H9 (cell line): Measurements from ENCODE around the gene CCM2L. TPM values are rescaled to one million over a fixed set of nuclear protein-coding genes. Genes with fewer than 3 reads are reported as not detected.

Experiments used
- DNase-seq: peaks from one replicate; pipeline ENCODE4 v3.0.0-alpha.2; 2017
- H2AFZ ChIP-seq: one replicate; pipeline ENCODE4 v1.6.1; 2013; ENCODE audit warnings: mild to moderate bottlenecking, low read length, control low read depth, moderate library complexity
- H2AK5ac ChIP-seq: 2 replicates; pipeline ENCODE4 v1.6.1; 2013; ENCODE audit warnings: low read length, control low read depth, mixed read lengths; ENCODE audit not compliant: insufficient read length
- H2BK120ac ChIP-seq: one replicate; pipeline ENCODE4 v1.6.1; 2013; ENCODE audit warnings: low read depth, mild to moderate bottlenecking, low read length, control low read depth, inconsistent platforms; ENCODE audit not compliant: poor library complexity, severe bottlenecking
- H2BK12ac ChIP-seq: 2 replicates; pipeline ENCODE4 v1.6.1; 2013; ENCODE audit warnings: low read length, control low read depth, mixed read lengths, low read depth; ENCODE audit not compliant: insufficient read length
- H2BK15ac ChIP-seq: 2 replicates; pipeline ENCODE4 v1.6.1; 2013; ENCODE audit warnings: low read depth, low read length, control low read depth
- H2BK20ac ChIP-seq: one replicate; pipeline ENCODE4 v1.6.1; 2013; ENCODE audit warnings: low read depth, mild to moderate bottlenecking, low read length, control low read depth, inconsistent platforms; ENCODE audit not compliant: poor library complexity, severe bottlenecking
- H2BK5ac ChIP-seq: 2 replicates; pipeline ENCODE4 v1.6.1; 2013; ENCODE audit warnings: low read length, control low read depth, mixed read lengths; ENCODE audit not compliant: insufficient read length
- H3K14ac ChIP-seq: 2 replicates; pipeline ENCODE4 v1.6.1; 2013; ENCODE audit warnings: low read length, control low read depth; ENCODE audit not compliant: insufficient read depth
- H3K18ac ChIP-seq: 2 replicates; pipeline ENCODE4 v1.6.1; 2013; ENCODE audit warnings: low read depth, mild to moderate bottlenecking, mixed read lengths, low read length, control low read depth; ENCODE audit not compliant: insufficient read length
- H3K23ac ChIP-seq: 2 replicates; pipeline ENCODE4 v1.6.1; 2013; ENCODE audit warnings: low read length, control low read depth, mixed read lengths, low read depth; ENCODE audit not compliant: insufficient read length
- H3K23me2 ChIP-seq: 2 replicates; pipeline ENCODE4 v1.6.1; 2013; ENCODE audit warnings: low read depth, mild to moderate bottlenecking, mixed read lengths, low read length, control low read depth; ENCODE audit not compliant: insufficient read length, poor library complexity, severe bottlenecking
- H3K27ac ChIP-seq: 2 replicates; pipeline ENCODE4 v1.5.1; 2013; ENCODE audit warnings: low read length, control low read depth, mixed read lengths, low read depth; ENCODE audit not compliant: insufficient read length
- H3K27me3 ChIP-seq: 2 replicates; pipeline ENCODE4 v1.6.1; 2013; ENCODE audit warnings: low read length, control low read depth, inconsistent platforms; ENCODE audit not compliant: insufficient read depth
- H3K4ac ChIP-seq: 2 replicates; pipeline ENCODE4 v1.6.1; 2013; ENCODE audit warnings: low read depth, mild to moderate bottlenecking, control low read depth, inconsistent platforms, low read length, moderate library complexity
- H3K4me1 ChIP-seq: 2 replicates; pipeline ENCODE4 v1.6.1; 2013; ENCODE audit warnings: low read length, control low read depth, inconsistent platforms; ENCODE audit not compliant: insufficient read depth
- H3K4me2 ChIP-seq: 2 replicates; pipeline ENCODE4 v1.6.1; 2013; ENCODE audit warnings: low read length, control low read depth, mixed read lengths; ENCODE audit not compliant: insufficient read length, insufficient read depth
- H3K56ac ChIP-seq: 2 replicates; pipeline ENCODE4 v1.6.1; 2013; ENCODE audit warnings: low read depth, mild to moderate bottlenecking, mixed read lengths, low read length, control low read depth; ENCODE audit not compliant: insufficient read length
- H3K79me1 ChIP-seq: 2 replicates; pipeline ENCODE4 v1.6.1; 2013; ENCODE audit warnings: low read depth, mild to moderate bottlenecking, moderate library complexity, low read length, control low read depth, inconsistent platforms; ENCODE audit not compliant: insufficient read depth, poor library complexity, severe bottlenecking
- H3K79me2 ChIP-seq: 2 replicates; pipeline ENCODE4 v1.6.1; 2013; ENCODE audit warnings: low read length, control low read depth, inconsistent platforms; ENCODE audit not compliant: insufficient read depth
- H3K9ac ChIP-seq: 2 replicates; pipeline ENCODE4 v1.6.1; 2013; ENCODE audit warnings: low read length, control low read depth, mixed read lengths; ENCODE audit not compliant: insufficient read length; ENCODE audit errors: extremely low read depth
- H3K9me3 ChIP-seq: one replicate; pipeline ENCODE4 v1.6.1; 2013; ENCODE audit warnings: low read depth, low read length, inconsistent platforms; ENCODE audit not compliant: control insufficient read depth
- H3T11ph ChIP-seq: one replicate; pipeline ENCODE4 v1.6.1; 2013; ENCODE audit warnings: mild to moderate bottlenecking, low read length, control low read depth, inconsistent platforms
- H4K20me1 ChIP-seq: one replicate; pipeline ENCODE4 v1.6.1; 2013; ENCODE audit not compliant: control insufficient read depth, insufficient read length, insufficient read depth
- H4K5ac ChIP-seq: 2 replicates; pipeline ENCODE4 v1.6.1; 2013; ENCODE audit warnings: low read depth, mild to moderate bottlenecking, mixed read lengths, low read length, control low read depth; ENCODE audit not compliant: insufficient read length
- H4K8ac ChIP-seq: replicated peaks from 2 replicates; pipeline ENCODE4 v1.6.1; 2013; ENCODE audit warnings: low read length, control low read depth, mixed read lengths, low read depth; ENCODE audit not compliant: insufficient read length
- H4K91ac ChIP-seq: 2 replicates; pipeline ENCODE4 v1.6.1; 2013; ENCODE audit warnings: low read depth, mild to moderate bottlenecking, moderate library complexity, mixed read lengths, low read length, control low read depth; ENCODE audit not compliant: insufficient read length
- H3K27ac Mint-ChIP-seq, 3 experiments: 2 replicates in 2 of 3; 3 replicates in 1 of 3; pipeline ENCODE4 v1.8.0; 2020 to 2021; ENCODE audit warnings: mixed read lengths in 3 of 3, mild to moderate bottlenecking in 1 of 3, moderate library complexity in 1 of 3
- H3K27me3 Mint-ChIP-seq: 2 replicates; pipeline ENCODE4 v1.8.0; 2021; ENCODE audit warnings: low read depth, mild to moderate bottlenecking, moderate library complexity, mixed read lengths
- H3K36me3 Mint-ChIP-seq, 3 experiments: 2 replicates in 2 of 3; 3 replicates in 1 of 3; pipeline ENCODE4 v1.8.0; 2020 to 2021; ENCODE audit warnings: low read depth in 3 of 3, mixed read lengths in 3 of 3; ENCODE audit not compliant: insufficient read depth in 1 of 3
- H3K4me1 Mint-ChIP-seq, 2 experiments: 2 replicates each; pipeline ENCODE4 v1.8.0; 2020; ENCODE audit warnings: mixed read lengths in 2 of 2
- H3K4me3 Mint-ChIP-seq, 2 experiments: 2 replicates in 1 of 2; 3 replicates in 1 of 2; pipeline ENCODE4 v1.8.0; 2020 to 2021; ENCODE audit warnings: mild to moderate bottlenecking in 2 of 2, mixed read lengths in 2 of 2, moderate library complexity in 1 of 2
- H3K9me3 Mint-ChIP-seq, 2 experiments: 2 replicates in 1 of 2; 3 replicates in 1 of 2; pipeline ENCODE4 v1.8.0; 2020; ENCODE audit warnings: mild to moderate bottlenecking in 2 of 2, mixed read lengths in 2 of 2, moderate library complexity in 1 of 2
- WGBS: extraction: QIAGEN DNeasy Blood & Tissue Kit; methylation state at CpG from one replicate; pipeline ENCODE4 v1.1.7; 2013; ENCODE audit warnings: missing lambda C conversion rate, low lambda C conversion rate, mixed read lengths; ENCODE audit not compliant: insufficient read length; ENCODE audit errors: extremely low coverage; 5-methylcytosine and 5-hydroxymethylcytosine counted together
- total RNA-seq: library from RNA; stranded (reverse); gene quantifications from 2 replicates; pipeline ENCODE4 v1.2.1, GENCODE V29; 2021
- TF ChIP-seq, protein P1 (sequence below): fragments of 200-600 bp; sonication (generic); conservative IDR thresholded peaks from 3 replicates; pipeline ENCODE4 v1.8.0; 2021; ENCODE audit warnings: antibody characterized with exemption, mild to moderate bottlenecking

Gene CCM2L
- total RNA-seq, 1 experiment from 2014 or later = 4.6 TPM

DNA sequence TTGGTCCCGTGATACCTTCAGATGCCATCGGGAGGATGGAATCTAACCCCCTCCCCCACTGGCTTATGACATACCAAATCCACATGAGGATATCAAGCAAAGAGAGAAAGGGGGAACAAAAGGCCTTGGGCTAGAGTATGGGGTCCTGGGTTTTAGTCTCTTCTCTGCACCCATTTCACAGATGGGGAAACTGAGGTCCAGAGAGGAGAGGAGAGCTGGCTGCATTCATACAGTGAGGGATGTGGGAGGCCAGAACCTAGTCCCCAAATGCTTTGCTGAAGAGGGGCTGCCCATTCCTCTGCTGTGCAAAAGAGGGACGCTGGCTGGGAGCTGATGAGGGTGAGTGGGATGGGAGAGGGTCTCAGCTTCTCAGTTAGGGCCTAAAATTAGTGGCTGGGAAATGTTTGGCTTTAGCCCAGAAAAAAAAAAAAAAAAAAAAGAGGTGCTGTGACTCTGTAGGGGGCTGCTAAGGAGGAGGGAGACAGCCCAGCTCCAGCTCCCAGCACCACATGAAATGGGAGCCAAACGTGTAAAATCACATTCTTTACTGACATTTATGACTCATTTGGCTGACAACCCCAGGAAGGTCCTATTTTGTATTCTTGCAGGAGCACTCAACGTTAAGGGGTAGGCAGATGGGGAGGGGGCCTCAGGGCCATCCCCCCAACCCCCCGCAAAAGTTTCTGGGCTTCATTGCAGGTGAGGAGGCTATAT, 30.4 kb upstream of the CCM2L start:
- Histone ChIP-seq H4K8ac (no peak overlapping the region), H3K14ac (no peak overlapping the region), H3K18ac (no peak overlapping the region), H2BK12ac (no peak overlapping the region), H2BK5ac (no peak overlapping the region), H3K9ac (no peak overlapping the region), H2BK20ac (no peak overlapping the region), H3K4ac (no peak overlapping the region), H3T11ph (no peak overlapping the region), H2AFZ (no peak overlapping the region), H3K79me2 (no peaks in the 10 kb centered on the region), H4K5ac (no peak overlapping the region), H2BK15ac (no peak overlapping the region), H3K56ac (no peak overlapping the region), H3K4me2 (no peak overlapping the region), H3K27ac (no peak overlapping the region), H4K91ac (no peak overlapping the region), H3K9me3 (no peaks in the 10 kb centered on the region), H3K23me2 (no peaks in the 10 kb centered on the region), H2AK5ac (no peak overlapping the region), H3K23ac (no peak overlapping the region), H3K4me1 (no peaks in the 10 kb centered on the region; the same call in 1 of the 2 replicates), H2BK120ac (no peak overlapping the region), H3K79me1 (no peaks in the 10 kb centered on the region), H3K27me3 (no peaks in the 10 kb centered on the region), H4K20me1 (no peaks in the 10 kb centered on the region)
- Mint-ChIP-seq H3K27ac (no peak overlapping the region), H3K9me3 (no peaks in the 10 kb centered on the region; a peak in 1 of 5 replicates), H3K4me1 (peaks cover 12 to 17% of the 10 kb centered on the region in 2 experiments), H3K27me3 (peaks cover 6% of the 10 kb centered on the region), H3K36me3 (no peaks in the 10 kb centered on the region), H3K4me3 (no peak overlapping the region)
- TF ChIP-seq, protein P1, sequence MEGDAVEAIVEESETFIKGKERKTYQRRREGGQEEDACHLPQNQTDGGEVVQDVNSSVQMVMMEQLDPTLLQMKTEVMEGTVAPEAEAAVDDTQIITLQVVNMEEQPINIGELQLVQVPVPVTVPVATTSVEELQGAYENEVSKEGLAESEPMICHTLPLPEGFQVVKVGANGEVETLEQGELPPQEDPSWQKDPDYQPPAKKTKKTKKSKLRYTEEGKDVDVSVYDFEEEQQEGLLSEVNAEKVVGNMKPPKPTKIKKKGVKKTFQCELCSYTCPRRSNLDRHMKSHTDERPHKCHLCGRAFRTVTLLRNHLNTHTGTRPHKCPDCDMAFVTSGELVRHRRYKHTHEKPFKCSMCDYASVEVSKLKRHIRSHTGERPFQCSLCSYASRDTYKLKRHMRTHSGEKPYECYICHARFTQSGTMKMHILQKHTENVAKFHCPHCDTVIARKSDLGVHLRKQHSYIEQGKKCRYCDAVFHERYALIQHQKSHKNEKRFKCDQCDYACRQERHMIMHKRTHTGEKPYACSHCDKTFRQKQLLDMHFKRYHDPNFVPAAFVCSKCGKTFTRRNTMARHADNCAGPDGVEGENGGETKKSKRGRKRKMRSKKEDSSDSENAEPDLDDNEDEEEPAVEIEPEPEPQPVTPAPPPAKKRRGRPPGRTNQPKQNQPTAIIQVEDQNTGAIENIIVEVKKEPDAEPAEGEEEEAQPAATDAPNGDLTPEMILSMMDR = no peak
- whole genome bisulfite sequencing = no CpG with 5 or more reads among the region's 6 CpGs
- DNase-seq = no peak
